ENCODE results near the gene THUMPD2. TPM values are rescaled to one million over a fixed set of nuclear protein-coding genes. Genes with fewer than 3 reads are reported as not detected.

Gene THUMPD2
- total RNA-seq, 1 experiment from 2014 or later = 7.1 TPM

GRCh38 chr2:39689876-39690275 is 89.2 kb downstream of the THUMPD2 start:
- H3K36me3 ChIP-seq (replicated peaks; ENCODE audit: control insufficient read depth, insufficient read depth, low read length) = no peaks in the 10 kb centered on the region
- no peak for DNase-seq
- no peak overlapping the region for H3K4me3 ChIP-seq (ENCODE audit: insufficient read depth, low read depth, low read length)
- no peaks in the 10 kb centered on the region for H3K27me3 ChIP-seq (ENCODE audit: control insufficient read depth, insufficient read depth, low read length)

GRCh38 chr2:39689272-39689841 is 89.7 kb downstream of the THUMPD2 start:
- no peak for DNase-seq
- H3K36me3 ChIP-seq (replicated peaks; ENCODE audit: control insufficient read depth, insufficient read depth, low read length) = no peaks in the 10 kb centered on the region

DNA sequence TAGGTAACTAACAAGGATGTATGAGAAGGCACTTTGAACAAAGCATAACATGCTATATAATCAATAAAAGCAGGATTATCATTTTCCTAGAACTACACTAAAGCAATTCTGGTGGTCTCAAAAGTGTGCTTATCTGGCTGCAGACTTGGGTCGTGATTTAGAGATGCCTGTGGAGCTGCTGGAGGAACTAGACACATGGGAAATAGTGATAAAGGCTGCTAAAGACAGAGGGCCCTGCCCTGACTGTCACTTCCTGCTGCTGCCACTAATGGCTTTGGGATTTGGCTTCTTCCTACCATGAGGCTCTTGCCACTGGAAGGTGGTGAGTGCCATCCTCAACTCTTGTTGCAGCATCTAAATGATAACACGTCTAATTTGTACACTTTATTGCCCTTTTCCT is 90.9 kb downstream of the THUMPD2 start:
- Histone ChIP-seq H3K27me3 (ENCODE audit: control insufficient read depth, insufficient read depth, low read length) (no peaks in the 10 kb centered on the region), H3K36me3 (replicated peaks; ENCODE audit: control insufficient read depth, insufficient read depth, low read length) (no peaks in the 10 kb centered on the region), H3K4me3 (ENCODE audit: insufficient read depth, low read depth, low read length) (no peak overlapping the region)
- no peak for DNase-seq

More at GRCh38 chr2:39689272-39689841, 89.7 kb downstream of the THUMPD2 start:
- Histone ChIP-seq H3K4me3 (ENCODE audit: insufficient read depth, low read depth, low read length) (no peak overlapping the region), H3K27me3 (ENCODE audit: control insufficient read depth, insufficient read depth, low read length) (no peaks in the 10 kb centered on the region)

DNA sequence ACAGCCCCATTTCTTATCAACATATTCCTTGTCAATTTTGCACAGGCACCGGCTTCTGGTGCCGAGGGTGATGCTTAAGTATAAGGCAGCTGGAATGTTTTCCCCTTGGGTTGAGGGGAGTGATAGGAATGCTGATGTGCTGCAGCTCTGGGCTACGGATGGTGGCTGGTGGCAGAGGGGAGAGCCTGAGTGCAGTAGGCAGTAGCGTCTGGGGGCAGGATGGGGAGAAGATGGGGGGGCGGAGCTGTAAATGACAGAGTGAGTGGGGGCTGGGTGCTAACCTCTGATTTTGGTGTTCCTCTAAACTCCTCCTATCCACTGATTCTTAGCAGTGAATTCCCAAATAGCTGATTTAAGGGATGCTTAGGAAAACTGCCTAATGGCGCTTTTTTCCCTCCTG is 92.6 kb downstream of the THUMPD2 start:
- no peak overlapping the region for H3K4me3 ChIP-seq (ENCODE audit: insufficient read depth, low read depth, low read length)
- no peak for DNase-seq
- no peaks in the 10 kb centered on the region for H3K27me3 ChIP-seq (ENCODE audit: control insufficient read depth, insufficient read depth, low read length)
- no peaks in the 10 kb centered on the region for H3K36me3 ChIP-seq (replicated peaks; ENCODE audit: control insufficient read depth, insufficient read depth, low read length)

Other genes starting within 250 kb of the THUMPD2 start
- gene TMEM178A, start 113.3 kb downstream of the THUMPD2 start, total RNA-seq (2014; rRNA removed; shearing (Covaris generic)) = 7.1 and 8.1 TPM in 2 replicates

Measured in H7 (cell line).